ENCODE results near the gene GPR65. TPM values are rescaled to one million over a fixed set of nuclear protein-coding genes. Genes with fewer than 3 reads are reported as not detected.

Gene GPR65, protein sequence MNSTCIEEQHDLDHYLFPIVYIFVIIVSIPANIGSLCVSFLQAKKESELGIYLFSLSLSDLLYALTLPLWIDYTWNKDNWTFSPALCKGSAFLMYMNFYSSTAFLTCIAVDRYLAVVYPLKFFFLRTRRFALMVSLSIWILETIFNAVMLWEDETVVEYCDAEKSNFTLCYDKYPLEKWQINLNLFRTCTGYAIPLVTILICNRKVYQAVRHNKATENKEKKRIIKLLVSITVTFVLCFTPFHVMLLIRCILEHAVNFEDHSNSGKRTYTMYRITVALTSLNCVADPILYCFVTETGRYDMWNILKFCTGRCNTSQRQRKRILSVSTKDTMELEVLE
- total RNA-seq = 10 to 100 TPM; 13.4 to 13.7 TPM

DNA sequence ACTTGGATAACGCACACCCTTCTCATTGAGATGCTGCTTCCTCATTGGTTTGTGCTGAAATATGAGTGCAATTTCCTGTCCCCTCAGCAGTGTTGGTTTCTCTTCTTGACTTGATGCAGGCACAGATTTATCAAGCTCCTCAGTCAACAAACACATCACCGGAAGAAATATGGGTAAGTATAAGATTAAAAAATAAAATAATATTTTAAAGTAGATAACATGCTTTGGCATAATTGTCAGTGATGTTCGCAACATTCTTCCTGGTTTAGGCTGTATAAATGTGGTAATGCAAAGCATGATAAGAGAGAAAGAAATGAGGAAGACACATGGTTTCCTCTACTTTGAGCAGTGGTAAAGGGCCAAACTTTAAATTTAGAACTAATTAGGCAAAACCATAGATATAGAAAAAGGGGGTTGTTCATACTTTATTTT, at the start of gene GPR65:
Gene GPR65 (plus strand): TSS at position 86 of the 432 bp plus-strand sequence. CDS start 5,713 bp downstream, outside the sequence.
- ChIA-PET POLR2A (interaction anchor here (1.1 to 4.5 kb wide), 3 partner anchors 11 to 39 kb away, joined by 3 to 88 read pairs (median 3); partner anchors contain the start of gene GALC), CTCF (interaction anchor here (1.1 to 3.2 kb wide), 3 partner anchors 10 to 164 kb away, joined by 4 to 20 read pairs (median 16); partner anchors contain the start of gene GALC)
- Mint-ChIP-seq H3K4me1 (ENCODE audit: low read depth) (peaks cover 47% of the 10 kb centered on the region), H3K27ac (peak within 1 kb of the TSS; percentile 87), H3K27me3 (no peaks in the 10 kb centered on the region), H3K36me3 (peaks cover 14% of the 10 kb centered on the region), H3K4me3 (peak within 1 kb of the TSS; percentile 75), H3K9me3 (no peaks in the 10 kb centered on the region)
- peak; percentile 53 for DNase-seq
- intact Hi-C loops (cut with micrococcal nuclease) = loop anchor here (5.0 to 10.0 kb wide), 4 partner anchors 380 to 1610 kb away; partner anchors contain the start of genes EML5, SPATA7 and ZC3H14

DNA sequence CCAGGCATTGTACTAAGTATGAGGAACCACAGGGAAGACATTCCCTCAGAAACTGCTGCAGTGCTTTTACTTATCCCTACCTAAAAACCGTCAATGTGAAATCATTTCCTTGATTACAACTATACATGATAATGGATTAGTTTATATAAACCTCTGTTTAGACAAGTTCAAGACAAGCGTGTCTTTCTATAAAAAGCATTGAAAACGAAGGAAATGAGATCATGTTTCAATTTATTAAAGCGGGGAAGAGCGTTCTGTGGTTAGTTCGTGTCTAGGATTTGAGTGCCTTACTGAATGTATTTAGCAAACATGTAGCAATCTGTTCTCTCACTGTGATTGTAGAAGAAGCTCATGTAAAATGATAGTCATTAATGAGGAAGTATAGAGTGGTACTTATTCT, 49.4 kb upstream of the GPR65 start:
- no peak for DNase-seq
- H3K4me1 Mint-ChIP-seq (ENCODE audit: low read depth) = peaks cover 27% of the 10 kb centered on the region
- no peaks in the 10 kb centered on the region for H3K27me3 Mint-ChIP-seq
- ChIA-PET CTCF (no interaction called here), POLR2A (no interaction called here)
- no peak overlapping the region for H3K4me3 Mint-ChIP-seq
- intact Hi-C loops (cut with micrococcal nuclease) = no loop called here
- H3K27ac Mint-ChIP-seq = no peak overlapping the region
- H3K9me3 Mint-ChIP-seq = no peaks in the 10 kb centered on the region
- H3K36me3 Mint-ChIP-seq = peaks cover 22% of the 10 kb centered on the region

DNA sequence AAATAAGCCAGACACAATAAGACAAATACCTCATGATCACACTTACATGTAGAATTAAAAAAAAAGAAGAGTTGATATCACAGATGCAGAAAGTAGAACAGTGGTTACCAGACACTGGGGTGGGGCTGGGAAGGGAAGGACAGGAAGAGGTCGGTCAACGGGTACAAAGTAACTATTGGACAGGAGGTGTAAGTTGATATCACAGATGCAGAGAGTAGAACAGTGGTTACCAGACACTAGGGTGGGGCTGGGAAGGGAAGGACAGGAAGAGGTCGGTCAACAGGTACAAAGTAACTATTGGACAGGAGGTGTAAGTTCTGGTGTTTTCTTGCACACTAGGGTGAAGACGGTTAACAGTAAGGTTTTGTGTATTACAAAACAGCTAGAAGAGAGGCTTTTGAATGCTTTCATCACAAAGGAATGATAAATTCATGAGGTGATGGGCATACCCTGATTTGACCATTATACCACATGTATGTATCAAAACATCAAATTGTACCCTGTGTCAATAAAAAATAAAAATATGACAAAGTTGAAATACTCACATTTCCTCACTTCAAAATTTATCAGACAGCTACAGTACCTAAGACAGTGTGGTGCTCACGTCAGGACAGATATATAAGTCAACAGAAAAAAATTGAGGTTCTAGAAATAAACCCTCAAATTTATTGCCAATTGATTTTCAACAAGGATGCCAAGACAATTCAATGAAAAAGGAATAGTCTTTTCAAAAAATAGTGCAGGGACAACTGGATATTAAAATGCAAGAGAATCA, 44.7 kb upstream of the GPR65 start:
- Mint-ChIP-seq H3K4me1 (ENCODE audit: low read depth) (peaks cover 8% of the 10 kb centered on the region), H3K36me3 (peaks cover 50% of the 10 kb centered on the region), H3K27ac (no peak overlapping the region), H3K4me3 (no peak overlapping the region), H3K9me3 (no peaks in the 10 kb centered on the region), H3K27me3 (no peaks in the 10 kb centered on the region)
- ChIA-PET CTCF (no interaction called here), POLR2A (no interaction called here)
- intact Hi-C loops (cut with micrococcal nuclease) = no loop called here
- no peak for DNase-seq

DNA sequence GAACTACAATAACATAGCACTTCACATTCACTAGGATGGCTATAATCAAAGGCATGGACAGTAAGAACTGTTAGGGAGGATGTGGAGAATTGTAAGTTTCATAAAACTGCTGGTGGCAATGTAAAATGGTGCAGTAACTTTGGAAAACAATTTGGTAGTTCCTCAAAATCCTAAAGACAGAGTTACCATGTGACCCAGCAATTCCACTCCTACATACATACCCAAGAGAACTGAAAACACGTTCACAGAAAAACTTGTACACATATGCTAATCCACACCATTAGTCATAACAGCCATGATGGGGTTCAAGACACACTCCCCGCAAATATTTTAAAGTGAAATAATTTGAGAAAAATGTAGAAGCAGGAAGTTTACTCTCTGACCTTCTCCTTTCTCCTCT, 43.7 kb upstream of the GPR65 start:
- intact Hi-C loops (cut with micrococcal nuclease) = no loop called here
- H3K27ac Mint-ChIP-seq = no peak overlapping the region
- H3K9me3 Mint-ChIP-seq = no peaks in the 10 kb centered on the region
- DNase-seq = no peak
- H3K4me3 Mint-ChIP-seq = no peak overlapping the region
- CTCF ChIA-PET = no interaction called here
- H3K36me3 Mint-ChIP-seq = peaks cover 59% of the 10 kb centered on the region
- H3K4me1 Mint-ChIP-seq (ENCODE audit: low read depth) = peaks cover 6% of the 10 kb centered on the region
- no peaks in the 10 kb centered on the region for H3K27me3 Mint-ChIP-seq
- POLR2A ChIA-PET = no interaction called here

DNA sequence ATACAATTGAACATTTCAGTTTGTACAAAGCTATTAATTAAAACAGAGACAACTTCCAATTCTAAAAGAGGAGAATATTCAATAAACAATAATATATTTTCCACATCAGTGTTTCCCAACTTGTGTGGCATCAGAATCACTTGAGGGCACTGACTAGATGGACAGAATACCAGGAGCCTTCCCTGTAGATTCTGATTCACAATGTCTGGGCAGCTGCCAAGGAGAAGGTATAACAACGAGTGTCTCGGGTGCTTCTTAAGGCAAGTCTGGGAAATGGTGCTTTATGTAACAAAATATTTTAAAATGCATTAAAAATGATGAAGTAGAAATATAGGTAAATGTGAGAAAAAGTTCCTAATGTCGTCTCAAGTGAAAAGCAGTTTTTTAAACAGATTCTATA, 38.1 kb upstream of the GPR65 start:
- Mint-ChIP-seq H3K27ac (no peak overlapping the region), H3K9me3 (no peaks in the 10 kb centered on the region), H3K36me3 (peaks cover 37% of the 10 kb centered on the region), H3K4me1 (ENCODE audit: low read depth) (no peaks in the 10 kb centered on the region), H3K4me3 (no peak overlapping the region), H3K27me3 (no peaks in the 10 kb centered on the region)
- intact Hi-C loops (cut with micrococcal nuclease) = no loop called here
- CTCF ChIA-PET = no interaction called here
- POLR2A ChIA-PET = no interaction called here
- DNase-seq = no peak

DNA sequence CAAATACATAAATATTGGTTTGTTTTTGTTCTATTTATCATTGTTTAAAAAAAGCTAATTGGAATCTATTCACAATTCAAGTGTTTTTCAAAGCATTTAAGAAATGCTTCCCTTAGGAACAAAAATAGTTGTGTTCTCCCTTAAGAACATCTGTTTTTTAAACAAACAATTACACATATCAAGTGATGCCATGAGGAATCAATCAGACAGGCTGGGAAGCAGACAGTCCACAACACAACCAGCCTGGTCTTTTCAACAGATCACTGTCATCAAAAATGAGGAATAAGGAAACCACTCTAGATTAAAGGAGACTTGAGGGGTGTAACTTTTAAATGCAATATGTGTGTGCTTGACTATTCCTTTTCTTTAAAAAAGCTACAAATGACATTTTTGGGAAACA, 37.4 kb upstream of the GPR65 start:
- Mint-ChIP-seq H3K9me3 (no peaks in the 10 kb centered on the region), H3K27ac (no peak overlapping the region), H3K4me1 (ENCODE audit: low read depth) (no peaks in the 10 kb centered on the region), H3K4me3 (no peak overlapping the region), H3K36me3 (peaks cover 33% of the 10 kb centered on the region), H3K27me3 (no peaks in the 10 kb centered on the region)
- ChIA-PET POLR2A (no interaction called here), CTCF (no interaction called here)
- intact Hi-C loops (cut with micrococcal nuclease) = no loop called here
- no peak for DNase-seq

DNA sequence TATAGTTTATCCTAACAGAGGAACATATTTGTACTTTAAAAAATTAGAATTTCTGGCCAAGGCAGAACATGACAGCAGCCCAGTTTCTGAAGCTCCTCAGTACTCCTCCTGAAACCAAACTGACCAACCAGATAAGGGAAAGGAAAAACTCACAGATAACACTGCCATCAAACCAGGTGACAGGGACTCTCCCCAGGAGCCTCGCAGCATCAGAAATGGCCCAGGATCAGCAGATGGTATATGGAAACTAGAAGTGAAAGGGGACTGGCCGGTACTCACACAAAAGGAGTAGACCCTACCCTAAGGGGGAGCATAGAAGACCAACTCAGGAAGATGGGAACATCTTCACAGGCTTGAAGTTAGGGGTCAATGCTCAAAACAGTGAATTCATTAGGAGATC, 33.9 kb upstream of the GPR65 start:
- no peak overlapping the region for H3K27ac Mint-ChIP-seq
- H3K9me3 Mint-ChIP-seq = no peaks in the 10 kb centered on the region
- ChIA-PET POLR2A (no interaction called here), CTCF (no interaction called here)
- DNase-seq = no peak
- intact Hi-C loops (cut with micrococcal nuclease) = no loop called here
- H3K27me3 Mint-ChIP-seq = no peaks in the 10 kb centered on the region
- no peaks in the 10 kb centered on the region for H3K4me1 Mint-ChIP-seq (ENCODE audit: low read depth)
- no peak overlapping the region for H3K4me3 Mint-ChIP-seq
- peaks cover 27% of the 10 kb centered on the region for H3K36me3 Mint-ChIP-seq

DNA sequence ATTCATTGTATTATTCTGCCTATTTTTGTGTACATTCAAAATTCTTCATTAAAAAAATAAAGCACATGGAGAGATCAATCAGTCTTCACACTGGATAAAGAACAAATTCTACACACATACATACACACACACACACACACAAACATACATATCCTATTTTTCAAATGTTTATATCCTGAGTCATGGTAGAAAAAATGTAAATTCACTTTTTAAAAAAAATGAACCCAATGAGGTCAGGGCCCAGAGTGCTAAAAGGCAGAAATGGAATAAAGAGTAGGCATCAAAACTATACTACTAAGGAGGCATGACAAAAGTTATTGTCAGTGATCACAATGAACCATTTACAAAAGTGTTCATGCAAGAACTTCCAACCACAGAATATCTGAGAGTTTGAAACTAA, 29.3 kb upstream of the GPR65 start:
- intact Hi-C loops (cut with micrococcal nuclease) = no loop called here
- Mint-ChIP-seq H3K4me3 (no peak overlapping the region), H3K27me3 (no peaks in the 10 kb centered on the region), H3K36me3 (peaks cover 30% of the 10 kb centered on the region), H3K4me1 (ENCODE audit: low read depth) (no peaks in the 10 kb centered on the region), H3K9me3 (no peaks in the 10 kb centered on the region), H3K27ac (no peak overlapping the region)
- DNase-seq = no peak
- ChIA-PET CTCF (no interaction called here), POLR2A (no interaction called here)

DNA sequence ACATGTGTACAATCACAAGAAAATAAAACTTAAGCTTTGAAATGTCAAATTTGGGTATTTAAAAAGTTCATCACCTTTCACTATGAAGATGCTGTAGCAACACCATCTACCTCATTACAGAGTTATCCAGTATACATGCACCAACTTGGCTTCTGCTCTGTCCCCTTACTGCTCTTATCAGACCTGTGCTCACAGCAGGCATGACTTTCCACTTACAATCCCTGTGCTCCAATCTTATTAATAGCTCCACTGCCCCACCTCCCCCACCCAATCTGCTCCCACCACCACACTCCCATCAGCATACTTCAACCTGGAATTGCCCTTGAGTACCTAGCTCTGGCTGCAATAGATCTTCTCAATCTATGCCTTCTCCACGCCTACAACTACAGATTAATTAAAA, 25.2 kb upstream of the GPR65 start:
- H3K9me3 Mint-ChIP-seq = no peaks in the 10 kb centered on the region
- no peaks in the 10 kb centered on the region for H3K4me1 Mint-ChIP-seq (ENCODE audit: low read depth)
- intact Hi-C loops (cut with micrococcal nuclease) = no loop called here
- DNase-seq = no peak
- peaks cover 35% of the 10 kb centered on the region for H3K36me3 Mint-ChIP-seq
- H3K4me3 Mint-ChIP-seq = no peak overlapping the region
- no peaks in the 10 kb centered on the region for H3K27me3 Mint-ChIP-seq
- ChIA-PET CTCF (no interaction called here), POLR2A (no interaction called here)
- no peak overlapping the region for H3K27ac Mint-ChIP-seq

DNA sequence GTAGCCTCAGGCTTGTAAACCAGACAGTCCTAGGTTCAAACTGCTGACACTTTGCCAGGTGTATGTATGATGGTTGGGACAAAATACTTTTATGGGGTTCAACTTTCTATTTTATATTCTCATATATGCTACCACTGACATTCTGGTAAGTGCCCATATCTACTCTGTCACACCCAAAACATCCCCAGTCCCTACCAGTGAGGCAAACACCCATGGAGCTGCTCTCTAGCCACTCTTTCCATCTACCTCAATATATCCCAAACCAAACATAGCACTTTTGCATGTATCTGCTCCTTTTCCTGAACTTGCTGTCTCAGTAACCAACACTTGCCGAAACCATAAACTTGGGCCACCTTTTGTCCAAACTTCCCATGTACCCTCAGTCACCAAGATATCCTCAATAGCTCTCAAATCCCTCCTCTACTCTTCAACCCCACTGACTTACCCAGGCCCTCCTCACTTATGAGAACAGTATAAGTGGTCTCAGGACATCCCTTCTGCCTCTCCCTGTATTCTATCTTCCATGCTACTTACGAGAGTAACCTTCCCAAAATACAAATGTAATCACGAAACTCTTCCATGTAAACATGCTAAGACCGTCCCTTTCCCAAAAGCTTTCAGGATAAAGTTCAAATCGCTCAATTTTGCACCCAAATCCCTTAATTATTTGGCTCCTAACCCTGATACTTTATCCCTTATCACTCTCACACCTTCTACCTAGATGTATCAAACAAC, 15.5 kb upstream of the GPR65 start:
- H3K36me3 Mint-ChIP-seq = peaks cover 4% of the 10 kb centered on the region
- H3K9me3 Mint-ChIP-seq = no peaks in the 10 kb centered on the region
- H3K27ac Mint-ChIP-seq = no peak overlapping the region
- no peak for DNase-seq
- H3K4me1 Mint-ChIP-seq (ENCODE audit: low read depth) = peaks cover 29% of the 10 kb centered on the region
- no peak overlapping the region for H3K4me3 Mint-ChIP-seq
- H3K27me3 Mint-ChIP-seq = no peaks in the 10 kb centered on the region
- ChIA-PET POLR2A (no interaction called here), CTCF (interaction anchor here (0.8 kb wide), 1 partner anchor 179 kb away, joined by 4 read pairs; no protein-coding TSS in a partner anchor)
- intact Hi-C loops (cut with micrococcal nuclease) = no loop called here

DNA sequence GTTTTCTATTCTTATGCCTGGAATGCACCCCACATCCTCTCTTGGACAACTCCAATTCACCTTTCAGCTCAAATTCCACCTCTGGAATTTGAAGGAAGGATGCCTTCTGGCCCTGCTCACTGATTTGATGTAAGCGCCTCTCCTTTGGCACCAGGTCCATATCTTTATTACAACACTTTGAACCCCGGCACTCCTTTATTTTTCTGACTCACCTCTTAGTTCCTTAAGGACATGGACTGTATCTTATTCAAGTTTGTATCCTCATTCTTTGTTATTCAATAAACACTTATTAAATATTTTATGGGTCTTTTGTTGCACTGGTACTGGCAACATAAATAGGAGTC, 15.0 kb upstream of the GPR65 start:
- CTCF ChIA-PET = no interaction called here
- H3K9me3 Mint-ChIP-seq = no peaks in the 10 kb centered on the region
- DNase-seq = no peak
- H3K4me3 Mint-ChIP-seq = no peak overlapping the region
- no peak overlapping the region for H3K27ac Mint-ChIP-seq
- intact Hi-C loops (cut with micrococcal nuclease) = loop anchor here (5.0 kb wide), 1 partner anchor 802 kb away; the partner anchor contains the start of gene EML5
- peaks cover 34% of the 10 kb centered on the region for H3K4me1 Mint-ChIP-seq (ENCODE audit: low read depth)
- H3K27me3 Mint-ChIP-seq = no peaks in the 10 kb centered on the region
- POLR2A ChIA-PET = no interaction called here
- H3K36me3 Mint-ChIP-seq = no peaks in the 10 kb centered on the region

DNA sequence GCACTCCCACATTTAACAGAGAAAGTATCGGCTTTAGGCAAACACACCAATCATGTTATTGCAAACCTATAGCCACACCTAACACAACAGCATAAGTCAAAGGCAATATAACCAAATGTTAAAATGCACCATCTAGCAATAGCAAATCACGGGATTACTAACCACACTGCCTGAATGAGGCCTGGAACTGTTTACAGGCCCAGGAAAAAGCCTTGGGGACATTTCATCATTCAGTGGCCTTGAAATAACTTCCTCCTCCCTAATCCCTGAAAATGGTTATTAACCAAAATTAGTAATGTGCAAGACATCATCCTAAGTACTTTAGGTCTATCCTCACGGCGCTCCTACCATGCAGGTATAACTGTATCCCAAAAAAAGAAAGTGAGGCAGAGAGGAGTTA, 14.3 kb upstream of the GPR65 start:
- H3K4me3 Mint-ChIP-seq = no peak overlapping the region
- no peak for DNase-seq
- no peak overlapping the region for H3K27ac Mint-ChIP-seq
- ChIA-PET POLR2A (no interaction called here), CTCF (no interaction called here)
- intact Hi-C loops (cut with micrococcal nuclease) = loop anchor here (5.0 kb wide), 1 partner anchor 802 kb away; the partner anchor contains the start of gene EML5
- no peaks in the 10 kb centered on the region for H3K27me3 Mint-ChIP-seq
- H3K4me1 Mint-ChIP-seq (ENCODE audit: low read depth) = peaks cover 41% of the 10 kb centered on the region
- no peaks in the 10 kb centered on the region for H3K36me3 Mint-ChIP-seq
- no peaks in the 10 kb centered on the region for H3K9me3 Mint-ChIP-seq
